MG63 (cell line): ENCODE results near the gene COMTD1. TPM values are rescaled to one million over a fixed set of nuclear protein-coding genes. Genes with fewer than 3 reads are reported as not detected.
"Not testable (repeated sequence)": the region's sequence is repeated elsewhere in the genome, so short reads cannot be mapped to it uniquely, and the experiment has no call there.

Experiments
- DNase-seq: peaks from one replicate; pipeline ENCODE4 v3.0.0-alpha.2; 2020
- H3K27me3 ChIP-seq: fragments of 250-450 bp; sonication (Bioruptor Pico); 2 replicates; pipeline ENCODE4 v1.5.1; 2020; ENCODE audit warnings: mild to moderate bottlenecking, moderate library complexity
- H3K36me3 ChIP-seq: fragments of 250-450 bp; sonication (Bioruptor Pico); 2 replicates; pipeline ENCODE4 v1.5.1; 2020; ENCODE audit warnings: mild to moderate bottlenecking, moderate library complexity
- H3K4me3 ChIP-seq: fragments of 250-450 bp; sonication (Bioruptor Pico); 2 replicates; pipeline ENCODE4 v1.5.1; 2020; ENCODE audit warnings: mild to moderate bottlenecking, moderate library complexity
- H3K9me3 ChIP-seq: fragments of 250-450 bp; sonication (Bioruptor Pico); 2 replicates; pipeline ENCODE4 v1.5.1; 2020; ENCODE audit warnings: mild to moderate bottlenecking, moderate library complexity
- total RNA-seq: library from RNA; depleted of rRNA; stranded (reverse); fragments of >200 nt; shearing (Covaris generic); gene quantifications from 2 replicates; pipeline ENCODE4 v1.2.3, GENCODE V29; 2014; ENCODE audit warnings: low replicate concordance

The COMTD1 gene
- total RNA-seq, 1 experiment from 2014 or later: 18.1 TPM

DNA sequence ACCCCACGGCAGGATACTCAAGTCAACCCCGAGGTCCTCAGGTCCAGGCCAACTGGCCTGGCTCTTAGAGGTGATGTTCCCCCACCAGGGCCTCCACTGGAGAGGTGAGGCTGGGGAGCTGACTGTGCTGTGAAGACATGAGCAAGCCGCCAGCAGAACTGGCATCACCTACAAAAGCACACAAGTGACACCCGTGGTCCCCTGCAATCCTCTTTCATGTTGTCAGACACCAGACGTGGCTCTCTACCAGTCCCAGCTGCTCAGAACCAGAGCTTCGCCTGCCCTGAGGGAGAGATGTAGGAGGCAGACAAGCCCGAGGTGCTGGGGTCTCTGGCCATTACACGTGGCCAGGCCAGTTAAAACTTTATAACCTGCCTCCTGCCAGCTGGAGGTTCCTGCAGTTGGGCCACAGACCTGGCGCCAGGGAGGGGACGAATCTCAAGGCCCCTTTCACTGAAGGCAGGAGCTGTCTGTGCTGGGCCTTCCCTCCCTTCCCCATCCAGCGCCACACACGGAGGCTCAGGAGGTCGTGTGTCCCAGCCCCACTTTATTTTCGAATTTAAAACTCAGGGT, 2.2 kb downstream of the COMTD1 start:
- no peaks in the 10 kb centered on the region for H3K27me3 ChIP-seq
- peaks cover 42% of the 10 kb centered on the region for H3K36me3 ChIP-seq
- peak; percentile 13 for DNase-seq
- no peaks in the 10 kb centered on the region for H3K9me3 ChIP-seq
- H3K4me3 ChIP-seq: no peak overlapping the region

DNA sequence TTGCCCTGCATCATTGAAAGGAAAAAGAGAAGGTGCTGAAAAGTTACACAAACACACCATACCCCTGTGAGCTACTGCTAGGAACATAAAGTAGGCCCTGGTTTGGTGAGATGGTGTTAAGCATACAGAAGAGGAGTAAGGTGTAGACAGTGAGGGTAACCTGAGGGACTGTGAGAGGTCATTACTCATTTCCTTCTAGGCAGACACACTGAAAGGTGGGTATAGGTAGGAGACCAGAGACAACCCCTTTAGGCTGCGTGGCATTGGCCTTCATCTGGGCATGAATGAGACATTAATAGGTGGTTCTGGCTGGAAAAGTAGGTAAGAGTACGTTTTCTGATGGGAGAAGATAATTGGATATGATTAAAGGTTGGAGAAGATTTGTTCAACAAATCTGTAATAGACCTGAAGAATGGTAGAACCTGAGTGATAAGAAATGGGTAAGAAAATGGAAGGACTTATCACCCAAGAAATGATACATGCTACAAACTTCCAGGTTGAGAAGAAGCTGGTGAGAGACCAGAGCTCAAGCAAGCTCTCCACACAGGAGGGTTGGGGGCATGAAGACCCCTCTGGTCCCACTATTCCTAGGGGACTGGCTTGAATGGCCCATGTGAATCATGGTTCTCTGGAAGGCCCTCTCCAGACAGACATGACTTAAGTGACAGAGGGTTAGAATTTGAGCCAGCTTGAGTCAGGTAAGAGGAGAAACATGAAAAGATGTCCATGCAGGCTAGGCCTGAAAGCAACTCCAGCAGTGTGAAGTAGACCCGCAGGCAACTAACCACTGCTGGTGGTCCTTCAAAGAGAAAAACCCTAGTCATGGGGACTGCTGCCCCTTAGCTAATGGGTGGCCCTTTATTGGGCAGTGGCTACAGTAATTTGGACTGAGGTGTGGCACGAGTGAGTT, 3.8 kb downstream of the COMTD1 start:
- Histone ChIP-seq H3K36me3 (peaks cover 58% of the 10 kb centered on the region), H3K27me3 (no peaks in the 10 kb centered on the region)
- DNase-seq: no peak

DNA sequence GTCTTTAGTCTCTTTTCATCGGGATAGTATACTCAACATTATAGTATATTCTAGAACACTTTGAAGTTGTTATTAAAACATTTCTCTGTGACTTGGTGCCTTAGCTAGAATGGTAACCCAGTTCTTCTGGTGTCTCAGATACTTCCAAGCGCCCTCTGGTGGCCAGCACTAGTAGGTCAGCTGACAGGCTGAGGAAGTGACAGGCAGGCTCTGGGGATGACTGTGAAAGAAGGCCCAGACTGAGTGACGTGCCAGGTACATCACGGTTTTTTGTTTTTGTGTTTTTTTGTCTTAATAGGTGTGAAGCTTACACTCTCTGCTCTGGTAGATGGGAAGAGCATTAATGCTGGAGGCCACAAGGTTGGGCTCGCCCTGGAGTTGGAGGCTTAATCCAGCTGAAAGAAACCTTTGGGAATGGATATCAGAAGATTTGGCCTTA, 5.1 kb downstream of the COMTD1 start:
- Histone ChIP-seq H3K4me3 (no peak overlapping the region), H3K27me3 (no peaks in the 10 kb centered on the region), H3K36me3 (peaks cover 70% of the 10 kb centered on the region), H3K9me3 (no peaks in the 10 kb centered on the region)
- DNase-seq: peak; percentile 82

More for the DNA sequence above, 3.8 kb downstream of the COMTD1 start:
- no peak overlapping the region for H3K4me3 ChIP-seq
- H3K9me3 ChIP-seq: no peaks in the 10 kb centered on the region

DNA sequence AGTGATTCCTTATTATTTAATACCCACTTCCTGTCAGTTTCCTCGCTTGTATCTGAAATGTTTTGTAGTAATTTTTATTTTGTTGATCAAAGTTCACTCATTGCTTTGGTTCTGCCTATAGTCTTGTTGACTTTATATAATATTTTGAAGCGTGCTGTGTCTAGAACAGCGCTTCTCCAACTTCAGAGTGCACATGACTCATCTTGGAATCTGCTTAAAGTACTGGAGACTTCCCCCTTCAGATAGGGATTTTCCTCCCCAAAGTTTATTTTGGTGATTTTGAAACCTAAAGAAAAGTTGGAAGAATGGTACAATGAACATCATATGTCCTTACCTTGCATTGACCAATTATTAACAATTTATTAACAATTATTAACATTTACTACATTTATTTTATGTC, 5.8 kb downstream of the COMTD1 start:
- H3K27me3 ChIP-seq: no peaks in the 10 kb centered on the region
- DNase-seq: no peak
- no peaks in the 10 kb centered on the region for H3K9me3 ChIP-seq
- H3K4me3 ChIP-seq: no peak overlapping the region
- peaks cover 75% of the 10 kb centered on the region for H3K36me3 ChIP-seq

DNA sequence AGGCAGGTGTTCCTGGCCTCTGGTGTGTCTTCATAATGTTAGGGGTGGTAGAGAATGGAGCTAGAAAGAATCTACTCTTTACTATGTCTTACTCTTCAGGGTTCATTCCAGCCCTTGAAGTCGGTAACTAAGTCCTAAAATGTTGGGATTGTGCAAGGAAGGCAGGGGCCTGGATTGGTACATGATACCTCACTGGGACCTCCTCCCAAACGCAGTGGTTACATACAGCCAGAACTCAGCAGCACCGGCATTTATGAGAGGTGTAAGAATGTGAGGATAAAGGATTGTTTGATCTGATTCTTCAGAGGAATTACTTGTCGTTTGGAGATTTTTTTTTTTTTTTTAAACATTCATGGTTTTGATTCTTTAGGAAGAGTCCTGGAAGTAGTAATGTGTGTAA, 6.9 kb downstream of the COMTD1 start:
- H3K4me3 ChIP-seq: no peak overlapping the region
- H3K36me3 ChIP-seq: peaks cover 86% of the 10 kb centered on the region
- no peaks in the 10 kb centered on the region for H3K9me3 ChIP-seq
- no peaks in the 10 kb centered on the region for H3K27me3 ChIP-seq
- no peak for DNase-seq

DNA sequence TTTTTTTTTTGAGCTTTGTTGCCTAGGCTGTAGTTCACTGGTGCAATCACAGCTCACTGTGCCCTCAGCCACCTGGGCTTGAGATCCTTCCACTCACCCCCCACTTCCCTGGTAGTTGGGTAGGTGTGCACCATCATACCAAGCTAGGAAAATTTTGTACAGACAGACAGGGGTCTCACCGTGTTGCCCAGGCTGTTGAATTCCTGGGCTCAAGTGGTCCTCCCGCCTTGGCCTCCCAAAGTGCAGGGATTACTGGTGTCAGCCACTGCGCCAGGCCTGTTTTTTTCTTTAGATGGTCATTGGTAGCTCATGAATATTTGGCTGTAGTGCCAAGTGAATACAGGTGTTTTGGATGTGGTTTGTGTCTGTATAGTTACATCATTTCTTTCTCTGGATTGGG, 7.5 kb downstream of the COMTD1 start:
- no peak for DNase-seq
- Histone ChIP-seq H3K36me3 (peaks cover 92% of the 10 kb centered on the region), H3K27me3 (no peaks in the 10 kb centered on the region), H3K4me3 (no peak overlapping the region), H3K9me3 (no peaks in the 10 kb centered on the region)

DNA sequence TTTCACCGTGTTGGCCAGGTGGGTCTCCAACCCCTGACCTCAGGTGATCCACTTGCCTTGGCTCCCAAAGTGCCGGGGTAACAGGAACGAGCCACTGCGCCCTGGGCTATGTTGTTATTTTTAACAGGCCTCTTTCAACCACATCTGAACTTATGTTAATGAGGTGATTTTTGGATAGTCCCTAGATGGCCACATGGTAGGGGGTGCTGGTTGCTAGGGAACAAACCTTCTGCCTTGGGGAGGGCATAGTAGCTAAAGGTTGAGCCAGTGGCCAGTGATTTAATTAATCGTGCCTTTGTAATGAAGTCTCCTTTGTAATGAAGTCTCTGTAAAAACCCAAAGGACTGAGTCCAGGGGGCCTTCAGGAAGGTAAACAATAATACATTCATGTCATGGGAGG, 9.1 kb downstream of the COMTD1 start:
- Histone ChIP-seq H3K27me3 (no peaks in the 10 kb centered on the region), H3K36me3 (peaks cover 96% of the 10 kb centered on the region), H3K4me3 (no peak overlapping the region), H3K9me3 (no peaks in the 10 kb centered on the region)
- DNase-seq: no peak

DNA sequence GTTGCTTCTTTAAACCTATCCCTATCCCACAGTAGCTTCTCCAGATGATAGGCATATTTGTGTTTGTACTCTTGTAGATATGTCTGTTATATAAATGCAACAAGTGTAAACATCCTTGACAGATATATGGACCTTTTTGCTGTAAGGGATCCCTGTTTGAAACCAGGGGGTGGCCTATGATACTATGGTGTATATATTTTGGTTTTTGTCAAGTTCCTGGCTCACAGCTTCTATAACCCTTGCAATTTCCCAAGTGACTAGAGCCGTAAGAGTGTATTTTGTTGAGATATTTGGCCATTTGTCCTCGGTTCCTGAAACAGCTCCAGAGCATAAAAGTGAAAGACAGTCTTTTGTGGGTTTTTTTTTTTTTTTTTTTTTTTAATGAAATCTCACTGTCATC, 9.7 kb downstream of the COMTD1 start:
- no peaks in the 10 kb centered on the region for H3K27me3 ChIP-seq
- peaks cover 96% of the 10 kb centered on the region for H3K36me3 ChIP-seq
- no peak for DNase-seq
- H3K4me3 ChIP-seq: no peak overlapping the region
- H3K9me3 ChIP-seq: no peaks in the 10 kb centered on the region

DNA sequence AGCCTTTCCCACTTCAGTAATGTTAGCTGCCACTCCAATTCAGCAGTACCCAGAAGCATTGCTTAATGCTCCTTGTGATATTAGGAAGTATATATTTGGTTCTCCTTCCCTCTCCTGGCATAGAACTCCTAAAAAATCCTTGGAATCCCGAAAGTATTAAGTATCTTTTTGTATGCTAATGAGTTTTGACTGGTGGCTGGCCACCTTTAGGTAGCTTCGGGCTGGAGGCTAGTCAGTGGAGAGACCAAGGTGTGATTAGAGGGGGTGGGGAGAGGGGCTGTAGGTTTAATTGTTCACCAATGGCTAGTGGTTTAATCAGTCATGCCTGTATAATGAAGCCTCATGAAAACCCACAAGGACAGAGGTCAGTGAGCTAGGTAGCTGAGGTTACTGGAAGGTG, 12.2 kb downstream of the COMTD1 start:
- no peaks in the 10 kb centered on the region for H3K27me3 ChIP-seq
- no peak for DNase-seq
- no peak overlapping the region for H3K4me3 ChIP-seq
- H3K9me3 ChIP-seq: no peaks in the 10 kb centered on the region
- H3K36me3 ChIP-seq: peaks cover 96% of the 10 kb centered on the region

DNA sequence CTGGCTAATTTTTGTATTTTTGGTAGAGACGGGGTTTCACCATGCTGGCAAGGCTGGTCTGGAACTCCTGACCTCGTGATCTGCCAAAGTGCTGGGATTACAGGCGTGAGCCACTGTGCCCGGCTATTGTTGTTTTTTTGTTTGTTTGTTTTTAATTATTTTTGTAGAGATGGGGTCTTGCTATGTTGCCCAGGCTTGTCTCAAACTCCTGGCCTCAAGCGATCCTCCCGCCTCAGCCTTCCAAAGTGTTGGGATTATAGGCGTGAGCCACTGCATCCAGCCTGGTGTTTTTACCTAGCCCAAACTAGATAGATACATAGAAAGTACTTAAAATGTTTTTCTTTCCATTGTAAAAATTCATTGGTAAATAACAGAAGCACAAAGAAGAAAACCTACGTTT, 14.3 kb downstream of the COMTD1 start:
- not testable (repeated sequence) for H3K4me3 ChIP-seq, H3K9me3 ChIP-seq, DNase-seq, H3K27me3 ChIP-seq
- H3K36me3 ChIP-seq: peaks cover 95% of the 10 kb centered on the region

DNA sequence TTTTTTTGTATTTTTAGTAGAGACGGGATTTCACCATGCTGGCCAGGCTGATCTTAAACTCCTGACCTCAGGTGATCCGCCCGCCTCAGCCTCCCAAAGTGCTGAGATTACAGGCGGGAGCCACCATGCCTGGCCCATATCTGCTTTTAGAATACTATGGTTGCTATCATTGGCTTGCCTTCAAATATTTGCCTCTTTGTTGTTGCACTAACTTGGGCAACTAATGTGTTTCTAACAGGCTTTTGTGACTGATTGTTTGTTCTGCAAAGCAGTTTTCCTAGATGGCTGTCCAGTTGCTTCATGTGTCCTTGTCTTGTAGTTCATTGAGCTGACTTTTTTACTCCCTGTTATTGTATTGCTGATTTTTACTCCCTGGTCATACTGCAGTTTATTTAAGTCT, 15.5 kb downstream of the COMTD1 start:
- no peaks in the 10 kb centered on the region for H3K27me3 ChIP-seq
- no peak overlapping the region for H3K4me3 ChIP-seq
- no peaks in the 10 kb centered on the region for H3K9me3 ChIP-seq
- peaks cover 98% of the 10 kb centered on the region for H3K36me3 ChIP-seq
- no peak for DNase-seq

DNA sequence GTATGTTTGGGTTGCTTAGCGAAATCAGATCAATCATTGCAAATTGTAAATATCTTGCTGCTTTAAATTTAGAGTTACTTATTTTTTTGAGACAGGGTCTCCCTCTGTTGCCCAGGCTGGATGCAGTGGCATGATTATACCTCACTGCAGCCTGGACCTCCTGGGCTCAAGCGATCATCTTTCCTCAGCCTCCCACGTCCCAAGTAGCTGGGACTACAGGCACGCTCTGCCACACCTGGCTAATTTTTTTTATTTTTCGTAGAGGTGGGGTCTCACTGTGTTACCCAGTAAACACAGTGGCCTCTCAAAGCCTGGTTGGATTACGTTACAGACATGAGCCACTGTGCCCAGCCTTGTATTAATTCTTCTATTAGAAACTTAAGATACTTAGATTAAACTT, 23.4 kb downstream of the COMTD1 start:
- Histone ChIP-seq H3K4me3 (peak overlapping the region; percentile 98), H3K9me3 (no peaks in the 10 kb centered on the region), H3K27me3 (no peaks in the 10 kb centered on the region), H3K36me3 (peaks cover 65% of the 10 kb centered on the region)
- DNase-seq: no peak

DNA sequence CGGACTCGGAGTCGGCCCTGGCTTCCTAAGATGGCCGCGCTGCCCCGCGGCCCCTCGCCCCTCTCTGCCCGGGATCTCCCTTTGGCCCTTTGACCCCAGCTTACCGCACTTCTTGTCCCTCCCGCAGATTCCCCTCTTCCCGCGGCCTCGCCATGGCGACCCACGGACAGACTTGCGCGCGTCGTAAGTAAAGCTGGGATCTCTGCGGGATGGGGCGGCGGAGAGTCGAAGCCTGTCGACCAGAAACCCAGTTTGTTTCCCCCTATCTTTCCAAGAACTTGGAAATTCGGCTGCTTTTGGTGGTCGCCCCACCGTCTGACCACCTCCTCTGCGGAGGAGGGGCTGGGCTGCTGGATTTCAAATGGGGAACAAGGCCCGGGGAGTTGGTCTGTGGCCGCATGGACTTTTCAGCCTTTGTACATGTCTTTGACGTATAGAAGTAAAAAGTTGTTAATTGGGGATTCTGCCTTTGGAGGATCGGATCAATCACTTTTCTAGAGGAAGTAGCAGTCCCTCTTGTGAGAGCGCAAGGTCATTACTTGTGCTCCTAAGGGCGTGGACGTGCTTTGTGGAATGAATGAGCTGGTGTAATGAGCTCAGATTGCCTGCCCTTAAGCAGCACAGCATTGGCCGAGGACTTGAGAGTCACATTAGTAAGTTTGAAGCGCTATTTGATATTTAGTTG, 24.6 kb downstream of the COMTD1 start:
- Histone ChIP-seq H3K27me3 (no peaks in the 10 kb centered on the region), H3K36me3 (peaks cover 53% of the 10 kb centered on the region)

DNA sequence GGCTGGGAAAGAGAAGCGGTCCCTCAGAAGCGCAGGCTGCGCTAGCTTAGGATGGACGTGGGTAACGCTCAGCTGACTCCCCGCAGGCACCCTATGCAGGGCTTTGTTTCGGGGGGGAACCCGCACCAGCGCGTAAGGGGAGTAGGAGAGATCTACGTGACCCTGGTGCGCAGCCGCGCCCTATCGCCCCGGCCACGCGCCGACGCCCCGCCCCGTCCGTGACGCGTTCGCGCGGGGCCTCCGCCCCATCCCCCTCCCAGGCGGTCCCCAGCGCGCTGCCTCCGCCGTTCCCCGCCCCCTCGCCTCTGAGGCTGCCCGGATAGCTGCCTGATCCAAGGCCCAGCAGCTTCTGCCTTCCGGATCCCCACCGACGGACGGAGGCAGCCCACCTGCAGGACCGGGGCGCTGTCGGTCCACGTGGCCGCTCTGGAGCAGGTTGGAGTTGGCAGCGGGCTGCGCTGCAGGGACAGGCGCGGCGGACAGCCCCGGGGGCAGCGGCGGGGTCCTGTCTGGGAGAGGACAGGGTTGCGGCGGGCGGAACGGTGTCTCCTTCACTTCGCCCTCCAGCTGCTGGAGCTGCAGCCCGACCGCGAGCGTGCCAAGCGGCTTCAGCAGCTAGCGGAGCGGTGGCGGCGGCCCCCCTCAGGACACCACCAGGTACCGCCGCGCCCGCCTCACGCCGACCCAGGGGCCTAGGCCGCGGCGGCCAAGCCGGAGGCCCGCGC, 25.3 kb downstream of the COMTD1 start, which contains the start of gene VDAC2:
Gene VDAC2, plus strand, starts transcription at position 515 of the 725 bp plus-strand sequence. CDS start 363 bp downstream, outside the sequence.
- peaks cover 46% of the 10 kb centered on the region for H3K36me3 ChIP-seq
- peak; percentile 89 for DNase-seq
- H3K27me3 ChIP-seq: no peaks in the 10 kb centered on the region
- H3K4me3 ChIP-seq: peak within 1 kb of the TSS; percentile 98
- no peaks in the 10 kb centered on the region for H3K9me3 ChIP-seq

More for the DNA sequence above, 24.6 kb downstream of the COMTD1 start:
- peak overlapping the region; percentile 98 for H3K4me3 ChIP-seq
- peak; percentile 50 for DNase-seq
- no peaks in the 10 kb centered on the region for H3K9me3 ChIP-seq

DNA sequence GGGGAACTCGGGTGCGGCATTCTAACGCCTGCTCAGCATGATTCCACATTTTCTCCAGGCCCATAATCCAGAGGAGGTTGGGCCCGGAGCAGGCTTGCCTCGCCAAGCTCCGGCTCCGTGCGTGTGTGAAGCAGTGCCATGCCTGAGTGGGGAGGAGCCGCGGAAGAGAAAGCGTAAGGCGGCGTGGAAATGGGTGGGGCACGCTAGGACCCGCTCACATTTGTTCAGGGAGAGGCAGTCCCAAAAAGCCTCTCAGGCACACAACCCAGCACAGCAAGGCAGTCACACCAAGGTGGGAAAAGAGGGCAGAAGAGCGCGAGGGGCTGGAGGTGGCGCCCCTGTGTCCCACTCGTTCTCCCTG, 25.9 kb downstream of the COMTD1 start:
- Histone ChIP-seq H3K9me3 (no peaks in the 10 kb centered on the region), H3K36me3 (peaks cover 40% of the 10 kb centered on the region), H3K27me3 (no peaks in the 10 kb centered on the region), H3K4me3 (peak overlapping the region; percentile 98)
- peak; percentile 86 for DNase-seq

DNA sequence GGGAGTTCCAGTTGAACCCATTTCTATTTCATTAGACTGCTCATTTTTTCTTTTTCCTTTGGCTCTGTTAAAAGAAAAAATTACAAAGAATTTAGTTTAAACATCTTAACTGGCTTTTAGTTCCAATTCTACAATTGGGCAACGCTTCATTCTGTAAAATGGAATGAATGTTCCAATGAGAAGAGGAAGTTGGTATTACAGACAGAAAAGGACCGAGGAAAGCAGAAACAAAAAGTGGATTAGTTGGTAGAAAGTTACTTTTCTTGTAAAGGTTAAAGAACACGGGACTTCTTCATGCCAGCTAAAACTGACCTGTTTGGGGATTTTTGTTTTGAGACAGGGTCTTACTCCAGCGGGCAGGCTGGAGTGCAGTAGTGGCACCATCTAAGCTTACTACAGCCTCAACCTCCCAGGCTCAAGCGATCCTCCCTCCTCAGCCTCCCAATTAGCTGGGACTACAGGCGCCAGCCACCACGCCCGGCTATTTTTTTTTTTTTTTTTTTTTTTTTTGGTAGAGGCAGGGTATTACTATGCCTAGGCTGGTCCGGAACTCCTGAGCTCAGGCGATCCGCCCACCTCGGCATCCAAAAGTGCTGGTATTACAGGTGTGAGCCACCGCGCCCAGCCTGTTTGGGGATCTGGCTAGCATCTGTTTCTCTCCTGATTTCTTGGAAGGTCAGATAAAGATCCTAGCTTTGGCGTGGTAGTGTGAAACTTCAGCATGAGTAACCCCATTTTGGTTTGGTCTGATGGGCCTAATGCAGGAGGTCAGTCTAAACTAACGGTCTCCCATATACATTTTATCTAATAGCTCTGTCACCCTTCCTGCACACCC, 26.5 kb downstream of the COMTD1 start:
- Histone ChIP-seq H3K36me3 (peaks cover 34% of the 10 kb centered on the region), H3K4me3 (peak overlapping the region; percentile 98), H3K27me3 (no peaks in the 10 kb centered on the region), H3K9me3 (no peaks in the 10 kb centered on the region)
- DNase-seq: no peak
